HepG2 (cell line): Measurements from ENCODE around the gene RBM5. TPM values are rescaled to one million over a fixed set of nuclear protein-coding genes. Genes with fewer than 3 reads are reported as not detected.

ENCODE experiments used
- ATAC-seq: fragments of 200-7000 bp; cut with Tn5 transposase; 3 replicates; pipeline ENCODE4 v1.9.1; 2020; ENCODE audit warnings: mild to moderate bottlenecking, moderate library complexity
- BruUV-seq: library from RNA; stranded (reverse); fragments of 400-500 nt; replicated peaks from 2 replicates; lab custom pipeline; 2021; lab: Mats Ljungman, UMichigan
- CTCF ChIA-PET: fragments of 300-600 bp; formaldehyde crosslinking; extraction: SDS; loops from one replicate; lab custom pipeline; 2021; ENCODE audit warnings: low total read pairs, inconsistent platforms, low intra/inter-chr PET ratio; lab: Yijun Ruan, JAX
- POLR2A ChIA-PET: fragments of 350-600 bp; sonication (Branson Sonifier 250); formaldehyde crosslinking; loops from one replicate; lab custom pipeline; 2020; ENCODE audit warnings: antibody characterized with exemption, inconsistent platforms; lab: Yijun Ruan, JAX
- DNase-seq: peaks from one replicate; pipeline ENCODE4 v3.0.0-alpha.2; 2015; ENCODE audit warnings: low spot score
- FAIRE-seq: peaks from 3 replicates; lab custom pipeline; 2011; peaks lifted over from hg19 to GRCh38; lab: Jason Lieb, UNC
- H2AFZ ChIP-seq: one replicate; pipeline ENCODE4 v1.6.1; 2011; ENCODE audit warnings: low read length, inconsistent platforms
- H3K27ac ChIP-seq: fragments of 300-600 bp; 3 replicates; pipeline ENCODE4 v1.8.0; 2011; ENCODE audit warnings: mixed run types, mild to moderate bottlenecking, mixed read lengths, low read length, inconsistent platforms; ENCODE audit not compliant: insufficient read depth; ENCODE audit errors: extremely low read length
- H3K27me3 ChIP-seq, 2 experiments: fragments of 200-600 bp in 1 of 2; 2 replicates in 1 of 2; 3 replicates in 1 of 2; pipeline versions ENCODE4 v1.6.0 to v1.8.0; 2011; ENCODE audit warnings: low read length in 2 of 2, mild to moderate bottlenecking in 2 of 2, moderate library complexity in 2 of 2, inconsistent platforms in 1 of 2; ENCODE audit not compliant: insufficient read depth in 2 of 2, control insufficient read depth in 1 of 2
- H3K36me3 ChIP-seq, 2 experiments: fragments of 200-600 bp in 1 of 2; replicated peaks in 1 of 2; 2 replicates in 1 of 2; 3 replicates in 1 of 2; pipeline versions ENCODE4 v1.5.1 to v1.8.0; 2011; ENCODE audit warnings: low read length in 2 of 2, inconsistent platforms in 1 of 2; ENCODE audit not compliant: insufficient read depth in 2 of 2, control insufficient read depth in 1 of 2
- H3K4me1 ChIP-seq: 2 replicates; pipeline ENCODE4 v1.5.1; 2012; ENCODE audit warnings: low read length, inconsistent platforms; ENCODE audit not compliant: insufficient read depth
- H3K4me2 ChIP-seq: 2 replicates; pipeline ENCODE4 v1.6.0; 2011; ENCODE audit warnings: low read depth, low read length, inconsistent platforms
- H3K4me3 ChIP-seq, 3 experiments: fragments of 200-600 bp in 1 of 3; sonication (generic), shearing (Covaris generic) in 1 of 3; replicated peaks in 1 of 3; 2 replicates each; pipeline ENCODE4 v1.5.1; 2011 to 2016; ENCODE audit warnings: low read length in 3 of 3, inconsistent platforms in 2 of 3, low read depth in 2 of 3, mild to moderate bottlenecking in 2 of 3, control low read depth in 1 of 3, mixed read lengths in 1 of 3; ENCODE audit not compliant: insufficient read depth in 1 of 3
- H3K79me2 ChIP-seq: one replicate; pipeline ENCODE4 v1.6.1; 2011; ENCODE audit warnings: low read length, inconsistent platforms; ENCODE audit not compliant: insufficient read depth
- H3K9ac ChIP-seq: 2 replicates; pipeline ENCODE4 v1.6.0; 2011; ENCODE audit warnings: mild to moderate bottlenecking, low read depth, low read length, inconsistent platforms; ENCODE audit not compliant: insufficient read depth
- H3K9me3 ChIP-seq: 2 replicates; pipeline ENCODE4 v1.5.1; 2012; ENCODE audit warnings: mild to moderate bottlenecking, low read length
- H4K20me1 ChIP-seq: 2 replicates; pipeline ENCODE4 v1.6.0; 2011; ENCODE audit warnings: inconsistent platforms, mild to moderate bottlenecking, low read length, moderate library complexity; ENCODE audit not compliant: insufficient read depth
- ELF1 ChIP-seq: sonication (generic); formaldehyde crosslinking; IDR thresholded peaks from 2 replicates; pipeline ENCODE4 v1.4.0; 2020; ENCODE audit warnings: missing genetic modification reagents
- FOXA1 ChIP-seq, 2 experiments: fragments of 450-650 bp in 1 of 2; sonication (generic) in 1 of 2; formaldehyde crosslinking in 1 of 2; IDR thresholded peaks; 2 replicates each; pipeline versions ENCODE4 v1.4.0 to v1.6.1; 2016 to 2020; ENCODE audit warnings: missing genetic modification reagents in 1 of 2
- FOXA3 ChIP-seq: IDR thresholded peaks from 2 replicates; pipeline ENCODE4 v1.6.1; 2016; ENCODE audit warnings: missing genetic modification reagents, missing compliant biosample characterization
- GABPB1 ChIP-seq: IDR thresholded peaks from 2 replicates; pipeline ENCODE4 v1.6.1; 2016; ENCODE audit warnings: mild to moderate bottlenecking, missing genetic modification reagents, moderate library complexity, missing compliant biosample characterization
- HOXA7 ChIP-seq: sonication (generic); formaldehyde crosslinking; IDR thresholded peaks from 2 replicates; pipeline ENCODE4 v1.8.1; 2022; ENCODE audit warnings: mild to moderate bottlenecking, missing genetic modification reagents, moderate library complexity
- KDM5B ChIP-seq: sonication (generic); formaldehyde crosslinking; IDR thresholded peaks from 2 replicates; pipeline ENCODE4 v1.4.0; 2020; ENCODE audit warnings: missing genetic modification reagents, mild to moderate bottlenecking, borderline replicate concordance
- NCOA2 ChIP-seq: sonication (generic); formaldehyde crosslinking; IDR thresholded peaks from 2 replicates; pipeline ENCODE4 v1.8.0; 2022; ENCODE audit warnings: inconsistent platforms
- RBM39 ChIP-seq: fragments of 200-400 bp; formaldehyde crosslinking; IDR thresholded peaks from one replicate; pipeline ENCODE4 v1.6.1; 2018; ENCODE audit warnings: antibody characterized with exemption, mild to moderate bottlenecking, low read depth, low read length; ENCODE audit not compliant: poor library complexity, severe bottlenecking
- TCF7 ChIP-seq: sonication (generic); IDR thresholded peaks from 2 replicates; pipeline ENCODE4 v1.6.1; 2016; ENCODE audit warnings: antibody characterized with exemption, low read depth
- TEAD3 ChIP-seq: optimal IDR thresholded peaks from 2 replicates; pipeline ENCODE3; 2016; ENCODE audit warnings: borderline replicate concordance
- ZFP90 ChIP-seq: sonication (generic); formaldehyde crosslinking; IDR thresholded peaks from 2 replicates; pipeline ENCODE4 v1.8.0; 2022; ENCODE audit warnings: missing genetic modification reagents, mild to moderate bottlenecking, inconsistent platforms, borderline replicate concordance
- WGBS: methylation state at CpG from one replicate; pipeline ENCODE4 v1.1.6; 2017; ENCODE audit warnings: low lambda C conversion rate; 5-methylcytosine and 5-hydroxymethylcytosine counted together
- in situ Hi-C: cut with HindIII; loops from 2 replicates; pipeline ENCODE4 v1.10.0; 2017; ENCODE audit warnings: low pct_unique_long_range_greater_than_20kb; ENCODE audit not compliant: extremely low pct_ligation_motif_present
- intact Hi-C: fragments of 100-400 bp; cut with micrococcal nuclease; formaldehyde crosslinking; loops from one replicate; pipeline ENCODE4 v1.10.0; 2022; ENCODE audit not compliant: unreplicated experiment
- polyA plus RNA-seq, 8 experiments: library from polyadenylated mRNA; depleted of rRNA in 3 of 8; stranded (reverse) in 7 of 8; unstranded in 1 of 8; fragments of >200 nt; fragmentation: Illumina TruSeq in 4 of 8; extraction: Trizol in 4 of 8; gene quantifications; 2 replicates each; pipeline versions ENCODE4 v1.2.1 to v1.2.3, GENCODE V29; 2011 to 2016; ENCODE audit warnings: low read depth in 4 of 8, missing spikeins in 1 of 8, mixed read lengths in 1 of 8; ENCODE audit not compliant: insufficient read depth in 1 of 8
- total RNA-seq, 5 experiments: library from RNA; depleted of rRNA; stranded (reverse); fragments of >200 nt; fragmentation: Illumina TruSeq; extraction: Trizol; gene quantifications; 2 replicates each; pipeline ENCODE4 v1.2.3, GENCODE V29; 2016; ENCODE audit warnings: low read depth in 1 of 5
- TF ChIP-seq, protein P1 (sequence below): sonication (generic); formaldehyde crosslinking; IDR thresholded peaks from 2 replicates; pipeline ENCODE4 v1.5.1; 2020; ENCODE audit warnings: missing genetic modification reagents, mild to moderate bottlenecking, borderline replicate concordance
- TF ChIP-seq, protein P2 (sequence below): sonication (generic); formaldehyde crosslinking; IDR thresholded peaks from 2 replicates; pipeline ENCODE4 v1.4.0; 2020; ENCODE audit warnings: missing genetic modification reagents
- TF ChIP-seq, protein P3 (sequence below): sonication (generic); formaldehyde crosslinking; IDR thresholded peaks from 2 replicates; pipeline ENCODE4 v1.4.0; 2020; ENCODE audit warnings: missing genetic modification reagents, borderline replicate concordance

RBM5 gene
- total and polyA plus RNA-seq, 2 of the 13 experiments (the other 11 are each of a cell fraction or from before 2014, with no cell fraction given) = 106 to 204 TPM

DNA sequence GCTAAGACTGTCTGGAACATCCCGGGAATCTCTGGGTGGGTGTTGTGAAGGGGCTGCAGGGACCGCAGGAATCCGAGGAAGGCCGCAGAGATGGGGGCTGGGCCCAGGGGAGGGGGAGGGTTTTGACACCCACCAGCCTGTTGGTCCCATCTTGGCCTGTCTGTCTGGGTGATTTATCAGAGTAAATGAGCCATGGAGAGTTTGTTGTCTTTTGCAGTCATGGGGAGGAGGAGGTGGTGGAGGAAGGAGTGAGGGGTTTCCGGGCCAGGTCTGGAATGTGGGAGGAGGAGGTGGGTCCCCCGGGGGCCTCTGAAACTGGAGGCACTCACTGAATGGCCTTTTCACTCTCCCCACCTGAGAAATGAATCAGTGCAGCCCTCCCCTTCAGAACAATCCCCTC is 77.9 kb downstream of the RBM5 start (continued):
- TF ChIP-seq, protein P1, sequence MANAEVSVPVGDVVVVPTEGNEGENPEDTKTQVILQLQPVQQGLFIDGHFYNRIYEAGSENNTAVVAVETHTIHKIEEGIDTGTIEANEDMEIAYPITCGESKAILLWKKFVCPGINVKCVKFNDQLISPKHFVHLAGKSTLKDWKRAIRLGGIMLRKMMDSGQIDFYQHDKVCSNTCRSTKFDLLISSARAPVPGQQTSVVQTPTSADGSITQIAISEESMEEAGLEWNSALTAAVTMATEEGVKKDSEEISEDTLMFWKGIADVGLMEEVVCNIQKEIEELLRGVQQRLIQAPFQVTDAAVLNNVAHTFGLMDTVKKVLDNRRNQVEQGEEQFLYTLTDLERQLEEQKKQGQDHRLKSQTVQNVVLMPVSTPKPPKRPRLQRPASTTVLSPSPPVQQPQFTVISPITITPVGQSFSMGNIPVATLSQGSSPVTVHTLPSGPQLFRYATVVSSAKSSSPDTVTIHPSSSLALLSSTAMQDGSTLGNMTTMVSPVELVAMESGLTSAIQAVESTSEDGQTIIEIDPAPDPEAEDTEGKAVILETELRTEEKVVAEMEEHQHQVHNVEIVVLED (CRISPR knock-in tag) = no peak
- TF ChIP-seq KDM5B (CRISPR knock-in tag) = 0 out of 2 replicates have a peak, but pooled peaks have one; percentile 18
- TF ChIP-seq, protein P2, sequence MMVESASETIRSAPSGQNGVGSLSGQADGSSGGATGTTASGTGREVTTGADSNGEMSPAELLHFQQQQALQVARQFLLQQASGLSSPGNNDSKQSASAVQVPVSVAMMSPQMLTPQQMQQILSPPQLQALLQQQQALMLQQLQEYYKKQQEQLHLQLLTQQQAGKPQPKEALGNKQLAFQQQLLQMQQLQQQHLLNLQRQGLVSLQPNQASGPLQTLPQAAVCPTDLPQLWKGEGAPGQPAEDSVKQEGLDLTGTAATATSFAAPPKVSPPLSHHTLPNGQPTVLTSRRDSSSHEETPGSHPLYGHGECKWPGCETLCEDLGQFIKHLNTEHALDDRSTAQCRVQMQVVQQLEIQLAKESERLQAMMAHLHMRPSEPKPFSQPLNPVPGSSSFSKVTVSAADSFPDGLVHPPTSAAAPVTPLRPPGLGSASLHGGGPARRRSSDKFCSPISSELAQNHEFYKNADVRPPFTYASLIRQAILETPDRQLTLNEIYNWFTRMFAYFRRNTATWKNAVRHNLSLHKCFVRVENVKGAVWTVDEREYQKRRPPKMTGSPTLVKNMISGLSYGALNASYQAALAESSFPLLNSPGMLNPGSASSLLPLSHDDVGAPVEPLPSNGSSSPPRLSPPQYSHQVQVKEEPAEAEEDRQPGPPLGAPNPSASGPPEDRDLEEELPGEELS = peak; percentile 15; the same call in 1 of the 2 replicates

DNA sequence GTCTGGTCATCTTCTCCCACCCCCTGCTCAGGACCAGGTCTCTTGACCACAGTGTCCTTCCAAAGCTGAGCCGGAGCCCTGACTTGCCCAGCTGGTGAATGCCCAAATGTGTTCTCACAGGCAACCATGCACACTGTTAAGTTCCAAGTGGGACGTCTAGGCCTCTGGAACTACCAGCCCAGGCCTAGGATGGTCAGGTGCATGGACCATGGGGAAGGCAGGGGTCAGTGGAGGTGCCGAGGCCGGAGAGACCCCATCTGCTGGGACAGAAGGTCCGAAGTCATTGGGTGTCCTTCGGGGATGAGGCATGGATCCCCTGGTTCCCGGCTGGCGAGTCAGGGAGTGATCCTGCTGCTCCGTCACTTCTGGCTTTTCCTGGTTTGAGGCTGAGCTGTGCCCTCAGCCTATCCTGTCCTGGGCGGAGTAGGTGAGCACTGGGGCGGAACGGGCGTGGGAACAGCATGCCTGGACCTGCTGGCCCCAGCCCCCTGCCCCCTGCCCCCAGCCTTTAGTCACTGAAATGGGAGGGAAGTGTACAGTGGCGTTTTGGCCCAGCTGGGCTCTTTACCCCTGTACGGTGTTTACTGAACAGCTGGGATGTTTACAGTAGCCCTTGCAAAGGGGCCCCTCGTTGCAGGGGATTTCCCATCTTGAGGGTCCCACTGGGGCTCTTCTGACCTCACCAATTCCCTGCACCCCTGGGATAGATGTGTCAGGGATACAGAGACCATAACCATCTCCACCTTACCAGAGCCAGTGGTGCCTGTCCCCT is 78.5 kb downstream of the RBM5 start:
- BruUV-seq = TSS peak; percentile 79
- ATAC-seq = peak; percentile 52
- no peaks in the 10 kb centered on the region for H3K27me3 ChIP-seq
- WGBS = 5% methylated on average over 4 of the region's 16 CpGs
- peak overlapping the region; percentile 68 for H3K4me2 ChIP-seq
- H3K9ac ChIP-seq = peak overlapping the region; percentile 55
- DNase-seq = peak; percentile 68
- in situ Hi-C loops (no loop called here), intact Hi-C loops (no loop called here)
- peak overlapping the region; percentile 68 for H3K27ac ChIP-seq
- no peaks in the 10 kb centered on the region for H3K9me3 ChIP-seq
- no peaks in the 10 kb centered on the region for H4K20me1 ChIP-seq
- ChIA-PET POLR2A (interaction anchor here (0.8 to 2.8 kb wide), 12 partner anchors 10 to 227 kb away, joined by 3 to 23 read pairs (median 4); partner anchors contain the start of gene RBM6), CTCF (no interaction called here)
- peaks cover 5% of the 10 kb centered on the region for H3K79me2 ChIP-seq
- peaks cover 99% of the 10 kb centered on the region for H3K4me1 ChIP-seq
- H3K36me3 ChIP-seq = no peaks in the 10 kb centered on the region
- peak; percentile 79 for FAIRE-seq
- H2AFZ ChIP-seq = no peak overlapping the region
- peak overlapping the region in 1 of 3 experiments; percentile 60; a peak in 2 of 6 replicates for H3K4me3 ChIP-seq
- TF ChIP-seq TCF7 = peak; percentile 59; the same call in 1 of the 2 replicates
- no peak for TF ChIP-seq RBM39
- TF ChIP-seq NCOA2 (CRISPR knock-in tag) = peak; percentile 11; the same call in 1 of the 2 replicates
- TF ChIP-seq ZFP90 = no peak
- TF ChIP-seq HOXA7 (CRISPR knock-in tag) = no peak
- TF ChIP-seq, protein P3, sequence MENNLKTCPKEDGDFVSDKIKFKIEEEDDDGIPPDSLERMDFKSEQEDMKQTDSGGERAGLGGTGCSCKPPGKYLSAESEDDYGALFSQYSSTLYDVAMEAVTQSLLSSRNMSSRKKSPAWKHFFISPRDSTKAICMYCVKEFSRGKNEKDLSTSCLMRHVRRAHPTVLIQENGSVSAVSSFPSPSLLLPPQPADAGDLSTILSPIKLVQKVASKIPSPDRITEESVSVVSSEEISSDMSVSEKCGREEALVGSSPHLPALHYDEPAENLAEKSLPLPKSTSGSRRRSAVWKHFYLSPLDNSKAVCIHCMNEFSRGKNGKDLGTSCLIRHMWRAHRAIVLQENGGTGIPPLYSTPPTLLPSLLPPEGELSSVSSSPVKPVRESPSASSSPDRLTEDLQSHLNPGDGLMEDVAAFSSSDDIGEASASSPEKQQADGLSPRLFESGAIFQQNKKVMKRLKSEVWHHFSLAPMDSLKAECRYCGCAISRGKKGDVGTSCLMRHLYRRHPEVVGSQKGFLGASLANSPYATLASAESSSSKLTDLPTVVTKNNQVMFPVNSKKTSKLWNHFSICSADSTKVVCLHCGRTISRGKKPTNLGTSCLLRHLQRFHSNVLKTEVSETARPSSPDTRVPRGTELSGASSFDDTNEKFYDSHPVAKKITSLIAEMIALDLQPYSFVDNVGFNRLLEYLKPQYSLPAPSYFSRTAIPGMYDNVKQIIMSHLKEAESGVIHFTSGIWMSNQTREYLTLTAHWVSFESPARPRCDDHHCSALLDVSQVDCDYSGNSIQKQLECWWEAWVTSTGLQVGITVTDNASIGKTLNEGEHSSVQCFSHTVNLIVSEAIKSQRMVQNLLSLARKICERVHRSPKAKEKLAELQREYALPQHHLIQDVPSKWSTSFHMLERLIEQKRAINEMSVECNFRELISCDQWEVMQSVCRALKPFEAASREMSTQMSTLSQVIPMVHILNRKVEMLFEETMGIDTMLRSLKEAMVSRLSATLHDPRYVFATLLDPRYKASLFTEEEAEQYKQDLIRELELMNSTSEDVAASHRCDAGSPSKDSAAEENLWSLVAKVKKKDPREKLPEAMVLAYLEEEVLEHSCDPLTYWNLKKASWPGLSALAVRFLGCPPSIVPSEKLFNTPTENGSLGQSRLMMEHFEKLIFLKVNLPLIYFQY (CRISPR knock-in tag) = peak; percentile 36; the same call in 1 of the 2 replicates
- TF ChIP-seq FOXA1 (IDR thresholded peaks at IDR 0.05) = peak; percentile 26; the same call in 1 of the 2 replicates
- peak; percentile 67 for TF ChIP-seq FOXA1 (CRISPR knock-in tag; IDR thresholded peaks at IDR 0.05)
- peak; percentile 84 for TF ChIP-seq FOXA3
- peak; percentile 5 for TF ChIP-seq TEAD3 (CRISPR knock-in tag)
- TF ChIP-seq ELF1 (CRISPR knock-in tag) = no peak
- peak; percentile 10; the same call in 1 of the 2 replicates for TF ChIP-seq GABPB1
